Measurements from ENCODE around the gene GFRA4. TPM values are rescaled to one million over a fixed set of nuclear protein-coding genes. Genes with fewer than 3 reads are reported as not detected.

Gene GFRA4
- total and polyA plus RNA-seq, 2 experiments from 2014 or later = not detected

DNA sequence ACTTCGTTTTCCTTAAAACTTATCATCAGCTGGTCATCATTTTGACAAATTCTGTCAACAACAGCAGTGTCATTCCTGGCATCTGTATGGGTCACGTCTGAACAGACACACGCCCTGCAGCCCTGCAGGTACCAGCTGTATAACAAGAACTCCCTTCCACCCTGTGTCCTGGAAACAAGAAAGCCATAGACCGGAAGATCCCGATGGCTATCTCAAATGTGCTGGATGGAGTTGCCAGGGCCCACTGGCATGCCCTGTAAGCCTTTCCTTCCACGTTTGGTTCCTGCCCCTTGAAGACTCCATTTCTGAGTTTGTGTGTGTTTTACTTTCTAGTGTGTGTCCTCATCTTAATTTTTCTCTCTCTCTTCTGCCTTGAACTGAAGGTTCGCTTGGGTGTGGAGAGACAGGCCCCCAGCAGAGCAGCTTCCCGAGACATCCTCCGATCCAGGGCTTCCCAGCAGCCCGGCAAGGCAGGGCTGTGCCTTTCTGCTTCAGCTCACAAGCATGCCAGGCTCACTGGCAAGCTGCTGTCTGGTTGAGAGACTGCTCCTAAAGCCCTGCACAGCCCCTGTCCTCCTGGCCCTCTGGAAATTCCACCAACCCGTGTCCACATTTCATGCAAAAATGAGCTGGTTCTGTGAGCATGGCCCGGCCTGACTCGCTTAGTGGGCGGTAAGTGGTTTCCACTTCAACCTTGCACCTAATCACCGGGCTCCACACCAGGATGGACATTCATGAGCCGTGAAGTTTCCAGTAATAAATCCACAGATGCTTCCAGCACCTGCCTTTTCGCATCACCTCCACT lies 8.7 kb downstream of the GFRA4 start:
- no peak for DNase-seq
- peaks cover 8% of the 10 kb centered on the region; the same call in 1 of the 2 replicates for H3K27me3 ChIP-seq (replicated peaks; ENCODE audit: insufficient read depth)
- H3F3A ChIP-seq (ENCODE audit: insufficient read depth) = no peaks in the 10 kb centered on the region
- H3K4me2 ChIP-seq (ENCODE audit: unreplicated experiment) = no peak overlapping the region
- no peak overlapping the region for H2AFZ ChIP-seq
- in situ Hi-C loops (cut with MboI) = no loop called here
- no peaks in the 10 kb centered on the region for H3K79me2 ChIP-seq (ENCODE audit: insufficient read depth)
- H3K9me2 ChIP-seq (ENCODE audit: insufficient read depth) = no peaks in the 10 kb centered on the region
- H3K9me3 ChIP-seq (ENCODE audit: low read depth) = no peaks in the 10 kb centered on the region
- no peak overlapping the region for H3K4me3 ChIP-seq
- no peaks in the 10 kb centered on the region for H3K36me3 ChIP-seq (ENCODE audit: low read depth)
- no peaks in the 10 kb centered on the region for H3K4me1 ChIP-seq (ENCODE audit: insufficient read depth)
- 67 to 71% methylated on average over 17 of the region's 17 CpGs for WGBS, 2 experiments (ENCODE audit: low coverage in 1 of 2, low lambda C conversion rate in 2 of 2, missing lambda C conversion rate in 2 of 2)
- no peak overlapping the region for H3K27ac ChIP-seq
- no peaks in the 10 kb centered on the region for H4K20me1 ChIP-seq (ENCODE audit: insufficient read depth)
- H3K9ac ChIP-seq = no peak overlapping the region
- TF ChIP-seq EZH2phosphoT487 (IDR thresholded peaks at IDR 0.05; ENCODE audit: insufficient read depth, low read depth) = no peak
- no peak for TF ChIP-seq EZH2 (IDR thresholded peaks at IDR 0.05; ENCODE audit: insufficient read depth, poor library complexity, severe bottlenecking)

GRCh38 chr20:3653921-3654320 lies 9.3 kb downstream of the GFRA4 start:
- in situ Hi-C loops (cut with MboI) = no loop called here
- peaks cover 5% of the 10 kb centered on the region; the same call in 1 of the 2 replicates for H3K27me3 ChIP-seq (replicated peaks; ENCODE audit: insufficient read depth)
- no peaks in the 10 kb centered on the region for H3F3A ChIP-seq (ENCODE audit: insufficient read depth)
- no peak overlapping the region for H3K4me3 ChIP-seq
- no peaks in the 10 kb centered on the region for H3K4me1 ChIP-seq (ENCODE audit: insufficient read depth)
- H3K4me2 ChIP-seq (ENCODE audit: unreplicated experiment) = no peak overlapping the region
- H3K27ac ChIP-seq = no peak overlapping the region
- no peaks in the 10 kb centered on the region for H3K9me3 ChIP-seq (ENCODE audit: low read depth)
- TF ChIP-seq EZH2 (IDR thresholded peaks at IDR 0.05; ENCODE audit: insufficient read depth, poor library complexity, severe bottlenecking) (no peak), EZH2phosphoT487 (IDR thresholded peaks at IDR 0.05; ENCODE audit: insufficient read depth, low read depth) (no peak)
- 64 to 80% methylated on average over 2 of the region's 2 CpGs for WGBS, 2 experiments (ENCODE audit: low coverage in 1 of 2, low lambda C conversion rate in 2 of 2, missing lambda C conversion rate in 2 of 2)
- no peak overlapping the region for H2AFZ ChIP-seq
- H4K20me1 ChIP-seq (ENCODE audit: insufficient read depth) = no peaks in the 10 kb centered on the region
- H3K36me3 ChIP-seq (ENCODE audit: low read depth) = no peaks in the 10 kb centered on the region
- H3K9me2 ChIP-seq (ENCODE audit: insufficient read depth) = no peaks in the 10 kb centered on the region
- no peak overlapping the region for H3K9ac ChIP-seq
- H3K79me2 ChIP-seq (ENCODE audit: insufficient read depth) = no peaks in the 10 kb centered on the region
- DNase-seq = no peak

- no peak for DNase-seq
- 80 to 83% methylated on average over 10 of the region's 10 CpGs for WGBS, 2 experiments (ENCODE audit: low coverage in 1 of 2, low lambda C conversion rate in 2 of 2, missing lambda C conversion rate in 2 of 2)
- Histone ChIP-seq H3K9ac (no peak overlapping the region), H2AFZ (no peak overlapping the region), H3K9me3 (ENCODE audit: low read depth) (no peaks in the 10 kb centered on the region), H3K9me2 (ENCODE audit: insufficient read depth) (no peaks in the 10 kb centered on the region), H3F3A (ENCODE audit: insufficient read depth) (no peaks in the 10 kb centered on the region), H3K4me2 (ENCODE audit: unreplicated experiment) (no peak overlapping the region), H3K4me1 (ENCODE audit: insufficient read depth) (no peaks in the 10 kb centered on the region), H3K36me3 (ENCODE audit: low read depth) (no peaks in the 10 kb centered on the region), H3K27ac (no peak overlapping the region), H4K20me1 (ENCODE audit: insufficient read depth) (no peaks in the 10 kb centered on the region), H3K79me2 (ENCODE audit: insufficient read depth) (no peaks in the 10 kb centered on the region), H3K4me3 (no peak overlapping the region), H3K27me3 (replicated peaks; ENCODE audit: insufficient read depth) (no peaks in the 10 kb centered on the region)
- in situ Hi-C loops (cut with MboI) = no loop called here
- no peak for TF ChIP-seq EZH2phosphoT487 (IDR thresholded peaks at IDR 0.05; ENCODE audit: insufficient read depth, low read depth)
- no peak for TF ChIP-seq EZH2 (IDR thresholded peaks at IDR 0.05; ENCODE audit: insufficient read depth, poor library complexity, severe bottlenecking)
These were observed 10.3 kb downstream of the GFRA4 start for GRCh38 chr20:3652676-3653596.

- 97 to 98% methylated on average over 9 of the region's 9 CpGs for WGBS, 2 experiments (ENCODE audit: low coverage in 1 of 2, low lambda C conversion rate in 2 of 2, missing lambda C conversion rate in 2 of 2)
- Histone ChIP-seq H3K9me3 (ENCODE audit: low read depth) (no peaks in the 10 kb centered on the region), H3K9ac (no peak overlapping the region), H3F3A (ENCODE audit: insufficient read depth) (no peaks in the 10 kb centered on the region), H2AFZ (no peak overlapping the region), H3K36me3 (ENCODE audit: low read depth) (no peaks in the 10 kb centered on the region), H3K4me1 (ENCODE audit: insufficient read depth) (no peaks in the 10 kb centered on the region), H3K4me3 (no peak overlapping the region), H3K4me2 (ENCODE audit: unreplicated experiment) (no peak overlapping the region), H4K20me1 (ENCODE audit: insufficient read depth) (no peaks in the 10 kb centered on the region), H3K27ac (no peak overlapping the region), H3K79me2 (ENCODE audit: insufficient read depth) (no peaks in the 10 kb centered on the region), H3K9me2 (ENCODE audit: insufficient read depth) (no peaks in the 10 kb centered on the region), H3K27me3 (replicated peaks; ENCODE audit: insufficient read depth) (no peaks in the 10 kb centered on the region)
- in situ Hi-C loops (cut with MboI) = no loop called here
- TF ChIP-seq EZH2phosphoT487 (IDR thresholded peaks at IDR 0.05; ENCODE audit: insufficient read depth, low read depth) (no peak), EZH2 (IDR thresholded peaks at IDR 0.05; ENCODE audit: insufficient read depth, poor library complexity, severe bottlenecking) (no peak)
- DNase-seq = no peak
These were observed 11.0 kb downstream of the GFRA4 start for GRCh38 chr20:3652221-3652620.
